HEK293 (cell line): ENCODE results near the gene PARD3B.

Experiments used
- CTCF ChIA-PET: fragments of 350-600 bp; formaldehyde crosslinking; extraction: SDS; loops from one replicate; lab custom pipeline; 2021; ENCODE audit warnings: antibody characterized with exemption; lab: Yijun Ruan, JAX
- POLR2A ChIA-PET: fragments of 300-600 bp; formaldehyde crosslinking; extraction: SDS; loops from one replicate; lab custom pipeline; 2020; ENCODE audit warnings: antibody characterized with exemption, inconsistent platforms; lab: Yijun Ruan, JAX
- H3K27ac ChIP-seq: fragments of 200-500 bp; sonication (Bioruptor generic); 2 replicates; pipeline ENCODE4 v1.5.1; 2014; ENCODE audit warnings: low read depth, low read length, control low read depth, inconsistent platforms; ENCODE audit errors: extremely low read depth
- H3K36me3 ChIP-seq, 2 experiments: fragments of 200-500 bp in 1 of 2; sonication (Bioruptor generic) in 1 of 2; 1 replicate in 1 of 2; 2 replicates in 1 of 2; pipeline ENCODE4 v1.5.1; 2014 to 2017; ENCODE audit warnings: inconsistent platforms in 2 of 2, low read length in 2 of 2; ENCODE audit not compliant: control insufficient read depth in 2 of 2, insufficient read depth in 1 of 2
- H3K4me1 ChIP-seq: fragments of 200-500 bp; sonication (Bioruptor generic); 2 replicates; pipeline ENCODE4 v1.5.1; 2014; ENCODE audit warnings: mild to moderate bottlenecking, low read length, inconsistent platforms; ENCODE audit not compliant: control insufficient read depth, insufficient read depth
- H3K4me3 ChIP-seq: 2 replicates; pipeline ENCODE4 v1.5.1; 2011; ENCODE audit warnings: low read depth, mild to moderate bottlenecking, control low read depth, low read length, moderate library complexity
- H3K9me3 ChIP-seq: fragments of 200-500 bp; sonication (Bioruptor generic); 2 replicates; pipeline ENCODE4 v1.5.1; 2014; ENCODE audit warnings: low read depth, low read length, inconsistent platforms; ENCODE audit not compliant: control insufficient read depth, insufficient read depth
- EGR2 ChIP-seq: fragments of 450-650 bp; formaldehyde crosslinking; IDR thresholded peaks from 2 replicates; pipeline ENCODE4 v1.5.1; 2016; ENCODE audit warnings: low read depth, missing biosample characterization, missing genetic modification characterization
- HOXD13 ChIP-seq: sonication (generic); formaldehyde crosslinking; IDR thresholded peaks from 2 replicates; pipeline ENCODE4 v1.8.0; 2022; ENCODE audit warnings: missing genetic modification reagents, borderline replicate concordance
- ZNF140 ChIP-seq: fragments of 450-650 bp; formaldehyde crosslinking; IDR thresholded peaks from 2 replicates; pipeline ENCODE4 v1.5.1; 2016; ENCODE audit warnings: missing biosample characterization, missing genetic modification characterization
- ZNF146 ChIP-seq: fragments of 450-650 bp; formaldehyde crosslinking; IDR thresholded peaks from 2 replicates; pipeline ENCODE4 v1.5.1; 2016; ENCODE audit warnings: missing biosample characterization, missing genetic modification characterization
- ZNF23 ChIP-seq: fragments of 450-650 bp; formaldehyde crosslinking; IDR thresholded peaks from 2 replicates; pipeline ENCODE4 v1.5.1; 2016; ENCODE audit warnings: missing biosample characterization, missing genetic modification characterization, borderline replicate concordance
- ZNF266 ChIP-seq: fragments of 450-650 bp; formaldehyde crosslinking; IDR thresholded peaks from 2 replicates; pipeline ENCODE4 v1.5.1; 2016; ENCODE audit warnings: missing biosample characterization, missing genetic modification characterization, low read depth
- ZNF404 ChIP-seq: fragments of 450-650 bp; formaldehyde crosslinking; IDR thresholded peaks from 2 replicates; pipeline ENCODE4 v1.5.1; 2017; ENCODE audit warnings: missing biosample characterization, missing genetic modification characterization
- ZNF596 ChIP-seq: fragments of 450-650 bp; IDR thresholded peaks from 2 replicates; pipeline ENCODE4 v1.5.0; 2018; ENCODE audit warnings: missing biosample characterization, mild to moderate bottlenecking, missing genetic modification characterization, moderate library complexity
- ZNF600 ChIP-seq: fragments of 450-650 bp; formaldehyde crosslinking; IDR thresholded peaks from 2 replicates; pipeline ENCODE4 v1.5.1; 2016; ENCODE audit warnings: missing biosample characterization, missing genetic modification characterization
- TF ChIP-seq, protein P1 (sequence below): fragments of 450-650 bp; formaldehyde crosslinking; IDR thresholded peaks from 2 replicates; pipeline ENCODE4 v1.5.1; 2016; ENCODE audit warnings: missing biosample characterization, missing genetic modification characterization
- TF ChIP-seq, protein P2 (sequence below): fragments of 450-650 bp; IDR thresholded peaks from 2 replicates; pipeline ENCODE4 v1.5.1; 2018; ENCODE audit warnings: missing biosample characterization, mild to moderate bottlenecking, missing genetic modification characterization
- TF ChIP-seq, protein P3 (sequence below): fragments of 450-650 bp; formaldehyde crosslinking; IDR thresholded peaks from 2 replicates; pipeline ENCODE4 v1.5.1; 2016; ENCODE audit warnings: missing biosample characterization, missing genetic modification characterization, borderline replicate concordance
- TF ChIP-seq, protein P4 (sequence below): fragments of 450-650 bp; formaldehyde crosslinking; IDR thresholded peaks from 2 replicates; pipeline ENCODE4 v1.5.1; 2016; ENCODE audit warnings: missing biosample characterization, missing genetic modification characterization
- TF ChIP-seq, protein P5 (sequence below): fragments of 450-650 bp; formaldehyde crosslinking; IDR thresholded peaks from 2 replicates; pipeline ENCODE4 v1.5.1; 2016; ENCODE audit warnings: missing biosample characterization, missing genetic modification characterization, borderline replicate concordance

PARD3B gene

DNA sequence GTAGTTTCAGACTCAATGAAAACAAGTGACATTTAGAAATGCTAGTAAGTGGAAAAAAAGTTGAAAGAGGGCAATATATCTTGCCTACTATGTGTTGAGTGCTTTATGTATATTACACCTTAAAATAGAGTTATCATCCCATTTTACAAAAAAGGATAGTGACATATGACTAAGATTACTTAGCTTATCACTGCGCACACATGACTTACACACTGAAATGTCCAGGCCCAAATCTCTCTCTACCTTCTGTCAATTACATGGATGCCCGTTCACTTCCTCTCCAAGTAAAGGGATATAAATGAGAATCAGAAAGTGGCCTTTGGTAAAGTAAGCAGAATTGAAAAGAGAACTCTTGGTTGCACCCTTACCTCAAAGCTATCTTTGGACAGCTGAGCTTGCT, 3.6 kb upstream of the PARD3B start (continued):
- TF ChIP-seq ZNF404 (tag by site-specific recombination), result no peak
- no peak for TF ChIP-seq ZNF140 (tag by site-specific recombination)
- TF ChIP-seq, protein P1, sequence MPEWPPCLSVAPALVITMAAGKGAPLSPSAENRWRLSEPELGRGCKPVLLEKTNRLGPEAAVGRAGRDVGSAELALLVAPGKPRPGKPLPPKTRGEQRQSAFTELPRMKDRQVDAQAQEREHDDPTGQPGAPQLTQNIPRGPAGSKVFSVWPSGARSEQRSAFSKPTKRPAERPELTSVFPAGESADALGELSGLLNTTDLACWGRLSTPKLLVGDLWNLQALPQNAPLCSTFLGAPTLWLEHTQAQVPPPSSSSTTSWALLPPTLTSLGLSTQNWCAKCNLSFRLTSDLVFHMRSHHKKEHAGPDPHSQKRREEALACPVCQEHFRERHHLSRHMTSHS (tag by site-specific recombination), result no peak

DNA sequence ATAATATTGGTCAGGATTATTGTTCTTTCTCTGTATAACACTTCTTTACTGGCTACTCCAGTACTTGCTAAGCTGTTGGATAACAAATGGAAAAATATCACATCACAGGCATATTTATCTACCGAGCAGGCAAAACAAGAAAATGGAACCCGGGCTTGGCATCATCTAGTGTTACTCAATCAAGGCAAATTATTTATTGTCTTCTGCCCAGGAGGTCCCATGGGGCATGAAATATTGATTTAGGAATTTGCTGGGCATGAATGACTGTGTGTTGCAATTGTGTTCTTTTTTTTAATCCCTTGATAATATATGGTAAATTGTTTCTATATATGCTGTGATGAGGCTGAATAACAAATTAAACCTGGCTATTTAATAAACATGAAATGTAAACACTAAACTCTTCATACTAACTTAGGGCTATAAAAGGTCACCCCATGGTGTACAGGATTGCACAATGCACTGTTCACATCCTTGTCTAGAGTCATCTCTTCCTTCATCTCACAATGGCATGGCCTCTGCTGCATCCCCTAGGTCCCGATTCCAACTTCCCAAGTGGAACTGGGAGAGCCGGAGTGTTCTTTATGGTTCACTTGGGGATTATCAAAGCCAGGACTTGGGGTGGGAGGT, 2.2 kb upstream of the PARD3B start:
- CTCF ChIA-PET, result interaction anchor here (0.6 kb wide), 1 partner anchor 796 kb away, joined by 3 read pairs; no protein-coding TSS in a partner anchor
- Histone ChIP-seq H3K4me3 (no peak overlapping the region), H3K27ac (no peak overlapping the region), H3K4me1 (no peaks in the 10 kb centered on the region)
- TF ChIP-seq ZNF596 (tag by site-specific recombination) (no peak), ZNF146 (tag by site-specific recombination) (no peak), ZNF23 (tag by site-specific recombination) (no peak), ZNF266 (tag by site-specific recombination) (no peak), EGR2 (no peak), ZNF600 (no peak), HOXD13 (CRISPR knock-in tag) (no peak)
- TF ChIP-seq, protein P2, sequence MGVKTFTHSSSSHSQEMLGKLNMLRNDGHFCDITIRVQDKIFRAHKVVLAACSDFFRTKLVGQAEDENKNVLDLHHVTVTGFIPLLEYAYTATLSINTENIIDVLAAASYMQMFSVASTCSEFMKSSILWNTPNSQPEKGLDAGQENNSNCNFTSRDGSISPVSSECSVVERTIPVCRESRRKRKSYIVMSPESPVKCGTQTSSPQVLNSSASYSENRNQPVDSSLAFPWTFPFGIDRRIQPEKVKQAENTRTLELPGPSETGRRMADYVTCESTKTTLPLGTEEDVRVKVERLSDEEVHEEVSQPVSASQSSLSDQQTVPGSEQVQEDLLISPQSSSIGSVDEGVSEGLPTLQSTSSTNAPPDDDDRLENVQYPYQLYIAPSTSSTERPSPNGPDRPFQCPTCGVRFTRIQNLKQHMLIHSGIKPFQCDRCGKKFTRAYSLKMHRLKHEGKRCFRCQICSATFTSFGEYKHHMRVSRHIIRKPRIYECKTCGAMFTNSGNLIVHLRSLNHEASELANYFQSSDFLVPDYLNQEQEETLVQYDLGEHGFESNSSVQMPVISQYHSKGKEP (tag by site-specific recombination), result no peak
- TF ChIP-seq, protein P3, sequence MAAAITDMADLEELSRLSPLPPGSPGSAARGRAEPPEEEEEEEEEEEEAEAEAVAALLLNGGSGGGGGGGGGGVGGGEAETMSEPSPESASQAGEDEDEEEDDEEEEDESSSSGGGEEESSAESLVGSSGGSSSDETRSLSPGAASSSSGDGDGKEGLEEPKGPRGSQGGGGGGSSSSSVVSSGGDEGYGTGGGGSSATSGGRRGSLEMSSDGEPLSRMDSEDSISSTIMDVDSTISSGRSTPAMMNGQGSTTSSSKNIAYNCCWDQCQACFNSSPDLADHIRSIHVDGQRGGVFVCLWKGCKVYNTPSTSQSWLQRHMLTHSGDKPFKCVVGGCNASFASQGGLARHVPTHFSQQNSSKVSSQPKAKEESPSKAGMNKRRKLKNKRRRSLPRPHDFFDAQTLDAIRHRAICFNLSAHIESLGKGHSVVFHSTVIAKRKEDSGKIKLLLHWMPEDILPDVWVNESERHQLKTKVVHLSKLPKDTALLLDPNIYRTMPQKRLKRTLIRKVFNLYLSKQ, result no peak
- TF ChIP-seq, protein P4, sequence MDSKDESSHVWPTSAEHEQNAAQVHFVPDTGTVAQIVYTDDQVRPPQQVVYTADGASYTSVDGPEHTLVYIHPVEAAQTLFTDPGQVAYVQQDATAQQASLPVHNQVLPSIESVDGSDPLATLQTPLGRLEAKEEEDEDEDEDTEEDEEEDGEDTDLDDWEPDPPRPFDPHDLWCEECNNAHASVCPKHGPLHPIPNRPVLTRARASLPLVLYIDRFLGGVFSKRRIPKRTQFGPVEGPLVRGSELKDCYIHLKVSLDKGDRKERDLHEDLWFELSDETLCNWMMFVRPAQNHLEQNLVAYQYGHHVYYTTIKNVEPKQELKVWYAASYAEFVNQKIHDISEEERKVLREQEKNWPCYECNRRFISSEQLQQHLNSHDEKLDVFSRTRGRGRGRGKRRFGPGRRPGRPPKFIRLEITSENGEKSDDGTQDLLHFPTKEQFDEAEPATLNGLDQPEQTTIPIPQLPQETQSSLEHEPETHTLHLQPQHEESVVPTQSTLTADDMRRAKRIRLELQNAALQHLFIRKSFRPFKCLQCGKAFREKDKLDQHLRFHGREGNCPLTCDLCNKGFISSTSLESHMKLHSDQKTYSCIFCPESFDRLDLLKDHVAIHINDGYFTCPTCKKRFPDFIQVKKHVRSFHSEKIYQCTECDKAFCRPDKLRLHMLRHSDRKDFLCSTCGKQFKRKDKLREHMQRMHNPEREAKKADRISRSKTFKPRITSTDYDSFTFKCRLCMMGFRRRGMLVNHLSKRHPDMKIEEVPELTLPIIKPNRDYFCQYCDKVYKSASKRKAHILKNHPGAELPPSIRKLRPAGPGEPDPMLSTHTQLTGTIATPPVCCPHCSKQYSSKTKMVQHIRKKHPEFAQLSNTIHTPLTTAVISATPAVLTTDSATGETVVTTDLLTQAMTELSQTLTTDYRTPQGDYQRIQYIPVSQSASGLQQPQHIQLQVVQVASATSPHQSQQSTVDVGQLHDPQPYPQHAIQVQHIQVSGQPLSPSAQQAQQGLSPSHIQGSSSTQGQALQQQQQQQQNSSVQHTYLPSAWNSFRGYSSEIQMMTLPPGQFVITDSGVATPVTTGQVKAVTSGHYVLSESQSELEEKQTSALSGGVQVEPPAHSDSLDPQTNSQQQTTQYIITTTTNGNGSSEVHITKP (tag by site-specific recombination), result no peak
- TF ChIP-seq, protein P5, sequence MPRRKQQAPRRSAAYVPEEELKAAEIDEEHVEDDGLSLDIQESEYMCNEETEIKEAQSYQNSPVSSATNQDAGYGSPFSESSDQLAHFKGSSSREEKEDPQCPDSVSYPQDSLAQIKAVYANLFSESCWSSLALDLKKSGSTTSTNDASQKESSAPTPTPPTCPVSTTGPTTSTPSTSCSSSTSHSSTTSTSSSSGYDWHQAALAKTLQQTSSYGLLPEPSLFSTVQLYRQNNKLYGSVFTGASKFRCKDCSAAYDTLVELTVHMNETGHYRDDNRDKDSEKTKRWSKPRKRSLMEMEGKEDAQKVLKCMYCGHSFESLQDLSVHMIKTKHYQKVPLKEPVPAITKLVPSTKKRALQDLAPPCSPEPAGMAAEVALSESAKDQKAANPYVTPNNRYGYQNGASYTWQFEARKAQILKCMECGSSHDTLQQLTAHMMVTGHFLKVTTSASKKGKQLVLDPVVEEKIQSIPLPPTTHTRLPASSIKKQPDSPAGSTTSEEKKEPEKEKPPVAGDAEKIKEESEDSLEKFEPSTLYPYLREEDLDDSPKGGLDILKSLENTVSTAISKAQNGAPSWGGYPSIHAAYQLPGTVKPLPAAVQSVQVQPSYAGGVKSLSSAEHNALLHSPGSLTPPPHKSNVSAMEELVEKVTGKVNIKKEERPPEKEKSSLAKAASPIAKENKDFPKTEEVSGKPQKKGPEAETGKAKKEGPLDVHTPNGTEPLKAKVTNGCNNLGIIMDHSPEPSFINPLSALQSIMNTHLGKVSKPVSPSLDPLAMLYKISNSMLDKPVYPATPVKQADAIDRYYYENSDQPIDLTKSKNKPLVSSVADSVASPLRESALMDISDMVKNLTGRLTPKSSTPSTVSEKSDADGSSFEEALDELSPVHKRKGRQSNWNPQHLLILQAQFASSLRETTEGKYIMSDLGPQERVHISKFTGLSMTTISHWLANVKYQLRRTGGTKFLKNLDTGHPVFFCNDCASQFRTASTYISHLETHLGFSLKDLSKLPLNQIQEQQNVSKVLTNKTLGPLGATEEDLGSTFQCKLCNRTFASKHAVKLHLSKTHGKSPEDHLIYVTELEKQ (tag by site-specific recombination), result no peak
- TF ChIP-seq, all 188 proteins: peak for 0
- POLR2A ChIA-PET, result no interaction called here
- Histone ChIP-seq H3K9me3 (no peaks in the 10 kb centered on the region), H3K36me3 (no peaks in the 10 kb centered on the region)
